HCT116 (cell line): ENCODE measurements around the gene SPAG6. TPM values are rescaled to one million over a fixed set of nuclear protein-coding genes. Genes with fewer than 3 reads are reported as not detected.

Experiments used
- ATAC-seq: fragments of 200-7000 bp; cut with Tn5 transposase; 2 replicates; pipeline ENCODE4 v1.9.1; 2020; ENCODE audit warnings: mild to moderate bottlenecking, moderate library complexity
- BruUV-seq: library from RNA; stranded (reverse); fragments of 400-500 nt; replicated peaks from 2 replicates; lab custom pipeline; 2021; lab: Mats Ljungman, UMichigan
- CTCF ChIA-PET: fragments of 300-600 bp; sonication (Branson Sonifier 250); formaldehyde crosslinking; loops from one replicate; lab custom pipeline; 2021; ENCODE audit warnings: antibody characterized with exemption; lab: Charles Lee
- POLR2A ChIA-PET: fragments of 300-600, 350-600 bp; sonication (Branson Sonifier 250); formaldehyde crosslinking; loops from one replicate; lab custom pipeline; 2021; ENCODE audit warnings: antibody characterized with exemption; lab: Charles Lee
- RAD21 ChIA-PET, 2 experiments: fragments of 300-600 bp; sonication (Branson Sonifier 250); formaldehyde crosslinking; loops; one replicate each; lab custom pipeline; 2023; ENCODE audit warnings: low total read pairs in 2 of 2; ENCODE audit not compliant: uncharacterized antibody in 2 of 2, unreplicated experiment in 2 of 2, low non-redundant PET in 1 of 2; lab: Charles Lee
- DNase-seq: peaks from one replicate; pipeline ENCODE4 v3.0.0-alpha.2; 2010; ENCODE audit warnings: low read depth, low spot score
- H2AFZ ChIP-seq: fragments of 200-600 bp; shearing (Covaris generic), sonication (generic); 2 replicates; pipeline ENCODE4 v1.6.1; 2017; ENCODE audit warnings: low read depth, mixed run types, mixed read lengths, antibody characterized with exemption, low read length; ENCODE audit not compliant: poor library complexity, severe bottlenecking
- H3K27ac ChIP-seq: 2 replicates; pipeline ENCODE4 v1.5.1; 2012; ENCODE audit warnings: low read depth, low read length
- H3K27me3 ChIP-seq: fragments of 200-600 bp; sonication (generic); 2 replicates; pipeline ENCODE4 v1.6.1; 2016; ENCODE audit warnings: mixed run types, low read length, mixed read lengths; ENCODE audit not compliant: insufficient read depth
- H3K36me3 ChIP-seq, 2 experiments: fragments of 200-500 bp in 1 of 2; fragments of 200-600 bp in 1 of 2; sonication (Bioruptor generic) in 1 of 2; sonication (generic) in 1 of 2; 2 replicates each; pipeline versions ENCODE4 v1.5.1 to v1.6.1; 2014 to 2016; ENCODE audit warnings: low read length in 2 of 2, inconsistent platforms in 1 of 2, mixed read lengths in 1 of 2, mixed run types in 1 of 2; ENCODE audit not compliant: insufficient read depth in 2 of 2, control insufficient read depth in 1 of 2
- H3K4me1 ChIP-seq, 2 experiments: fragments of 200-600 bp in 1 of 2; sonication (generic) in 1 of 2; 2 replicates each; pipeline versions ENCODE4 v1.5.1 to v1.6.1; 2012 to 2017; ENCODE audit warnings: low read length in 2 of 2, inconsistent platforms in 1 of 2, mild to moderate bottlenecking in 1 of 2, mixed read lengths in 1 of 2, mixed run types in 1 of 2, moderate library complexity in 1 of 2; ENCODE audit not compliant: insufficient read depth in 2 of 2, control insufficient read depth in 1 of 2
- H3K4me2 ChIP-seq: fragments of 200-600 bp; sonication (generic); 2 replicates; pipeline ENCODE4 v1.6.1; 2017; ENCODE audit warnings: mixed run types, low read length, mixed read lengths
- H3K4me3 ChIP-seq, 2 experiments: fragments of 200-600 bp in 1 of 2; sonication (generic) in 1 of 2; replicated peaks in 1 of 2; 2 replicates each; pipeline ENCODE4 v1.5.1; 2011 to 2016; ENCODE audit warnings: low read length in 2 of 2, control low read depth in 1 of 2, low read depth in 1 of 2, mild to moderate bottlenecking in 1 of 2, mixed read lengths in 1 of 2, mixed run types in 1 of 2
- H3K79me2 ChIP-seq: fragments of 200-600 bp; sonication (generic); 2 replicates; pipeline ENCODE4 v1.6.1; 2017; ENCODE audit warnings: mild to moderate bottlenecking, mixed run types, low read length, moderate library complexity, mixed read lengths; ENCODE audit not compliant: insufficient read depth
- H3K9ac ChIP-seq: fragments of 200-600 bp; sonication (generic); 2 replicates; pipeline ENCODE4 v1.6.1; 2016; ENCODE audit warnings: low read length, mixed read lengths
- H3K9me2 ChIP-seq: fragments of 200-600 bp; sonication (generic), shearing (Covaris generic); 2 replicates; pipeline ENCODE4 v1.6.1; 2017; ENCODE audit warnings: mixed run types, mild to moderate bottlenecking, moderate library complexity; ENCODE audit not compliant: insufficient read depth
- H3K9me3 ChIP-seq, 2 experiments: fragments of 200-500 bp in 1 of 2; fragments of 200-600 bp in 1 of 2; sonication (Bioruptor generic) in 1 of 2; sonication (generic) in 1 of 2; 2 replicates each; pipeline ENCODE4 v1.6.1; 2014 to 2017; ENCODE audit warnings: low read length in 2 of 2, mixed read lengths in 2 of 2, inconsistent platforms in 1 of 2, low read depth in 1 of 2, mild to moderate bottlenecking in 1 of 2, mixed run types in 1 of 2, moderate library complexity in 1 of 2; ENCODE audit not compliant: control insufficient read depth in 1 of 2, insufficient read depth in 1 of 2
- H4K20me1 ChIP-seq: fragments of 200-600 bp; sonication (generic), shearing (Covaris generic); 2 replicates; pipeline ENCODE4 v1.6.1; 2017; ENCODE audit warnings: mixed run types, mild to moderate bottlenecking, moderate library complexity; ENCODE audit not compliant: insufficient read depth
- ATF3 ChIP-seq: IDR thresholded peaks from 2 replicates; pipeline ENCODE4 v1.6.1; 2012
- CBX3 ChIP-seq: IDR thresholded peaks from 2 replicates; pipeline ENCODE4 v1.6.1; 2012; ENCODE audit warnings: low read depth
- CEBPB ChIP-seq: IDR thresholded peaks from 2 replicates; pipeline ENCODE4 v1.6.1; 2012; ENCODE audit warnings: low read depth
- CTCF ChIP-seq, 3 experiments: fragments of 200-600 bp in 1 of 3; sonication (generic) in 1 of 3; IDR thresholded peaks in 2 of 3; conservative IDR thresholded peaks in 1 of 3; 2 replicates each; pipeline ENCODE4 v1.5.1; 2012 to 2017; ENCODE audit warnings: low read depth in 2 of 3, low read length in 2 of 3, antibody characterized with exemption in 1 of 3, borderline replicate concordance in 1 of 3, control low read depth in 1 of 3, mild to moderate bottlenecking in 1 of 3, mixed read lengths in 1 of 3, mixed run types in 1 of 3, moderate library complexity in 1 of 3; ENCODE audit not compliant: insufficient read depth in 1 of 3
- EGR1 ChIP-seq: IDR thresholded peaks from 2 replicates; pipeline ENCODE4 v1.6.1; 2012; ENCODE audit warnings: low read depth
- EZH2 ChIP-seq: fragments of 200-600 bp; sonication (generic); IDR thresholded peaks from 2 replicates; pipeline ENCODE4 v1.6.1; 2017; ENCODE audit warnings: antibody characterized with exemption, mixed run types
- FOSL1 ChIP-seq: IDR thresholded peaks from 2 replicates; pipeline ENCODE4 v1.6.1; 2012; ENCODE audit warnings: low read depth
- JUND ChIP-seq: IDR thresholded peaks from 2 replicates; pipeline ENCODE4 v1.6.1; 2012
- POLR2AphosphoS5 ChIP-seq: IDR thresholded peaks from 2 replicates; pipeline ENCODE4 v1.6.1; 2011; ENCODE audit warnings: mild to moderate bottlenecking, low read depth, low read length, moderate library complexity
- RAD21 ChIP-seq: IDR thresholded peaks from 2 replicates; pipeline ENCODE4 v1.6.1; 2012; ENCODE audit warnings: low read depth, mild to moderate bottlenecking
- REST ChIP-seq: IDR thresholded peaks from 2 replicates; pipeline ENCODE4 v1.6.1; 2012; ENCODE audit warnings: low read depth
- SIN3A ChIP-seq: IDR thresholded peaks from 2 replicates; pipeline ENCODE4 v1.6.1; 2012; ENCODE audit warnings: low read depth
- TCF7L2 ChIP-seq: IDR thresholded peaks from 2 replicates; pipeline ENCODE4 v1.7.0; 2011; ENCODE audit warnings: borderline replicate concordance, inconsistent platforms; ENCODE audit not compliant: insufficient read depth, insufficient read length; ENCODE audit errors: extremely low read depth
- YY1 ChIP-seq: IDR thresholded peaks from 2 replicates; pipeline ENCODE4 v1.6.1; 2011; ENCODE audit warnings: low read length, low read depth, moderate library complexity, mild to moderate bottlenecking; ENCODE audit not compliant: insufficient replicate concordance; ENCODE audit errors: extremely low read depth
- ZBTB33 ChIP-seq: IDR thresholded peaks from 2 replicates; pipeline ENCODE4 v1.6.1; 2011; ENCODE audit warnings: mild to moderate bottlenecking, low read length, moderate library complexity; ENCODE audit not compliant: insufficient replicate concordance; ENCODE audit errors: extremely low read depth
- ZFX ChIP-seq: fragments of 450-650 bp; IDR thresholded peaks from 2 replicates; pipeline ENCODE4 v1.6.1; 2017
- ZNF274 ChIP-seq: fragments of 200-500 bp; sonication (Bioruptor generic); IDR thresholded peaks from 2 replicates; pipeline ENCODE4 v1.6.1; 2014; ENCODE audit warnings: mild to moderate bottlenecking, low read depth, low read length, inconsistent platforms
- intact Hi-C: fragments of 100-400 bp; cut with micrococcal nuclease; formaldehyde crosslinking; loops from 2 replicates; pipeline ENCODE4 v1.10.0; 2022
- total RNA-seq: library from RNA; stranded (reverse); gene quantifications from one replicate; pipeline ENCODE4 v1.2.1, GENCODE V29; 2021; ENCODE audit not compliant: unreplicated experiment

SPAG6 gene
- total RNA-seq, 1 experiment from 2014 or later = not detected

GRCh38 chr10:22368402-22368801 is 23.1 kb downstream of the SPAG6 start:
- ATAC-seq (no peak), DNase-seq (no peak)
- H3K4me3 ChIP-seq = no peak overlapping the region
- no peaks in the 10 kb centered on the region for H3K79me2 ChIP-seq
- ChIA-PET RAD21 (no interaction called here), POLR2A (no interaction called here), CTCF (no interaction called here)
- no peak overlapping the region for H3K4me2 ChIP-seq
- no peaks in the 10 kb centered on the region for H4K20me1 ChIP-seq
- H3K9me2 ChIP-seq = no peaks in the 10 kb centered on the region; the same call in 1 of the 2 replicates
- H3K36me3 ChIP-seq = no peaks in the 10 kb centered on the region
- H3K27ac ChIP-seq = no peak overlapping the region
- no peaks in the 10 kb centered on the region for H3K27me3 ChIP-seq
- H3K4me1 ChIP-seq = no peaks in the 10 kb centered on the region
- intact Hi-C loops = no loop called here
- no peak overlapping the region for H3K9ac ChIP-seq
- H3K9me3 ChIP-seq = no peaks in the 10 kb centered on the region
- BruUV-seq = no TSS peak
- no peak for TF ChIP-seq FOSL1
- TF ChIP-seq ZFX = no peak
- TF ChIP-seq CEBPB = no peak
- TF ChIP-seq CTCF (IDR thresholded peaks at IDR 0.05 in 2 of 3, conservative IDR thresholded peaks at IDR 0.05 in 1 of 3; ENCODE audit: borderline replicate concordance in 1 of 3, insufficient read depth in 1 of 3, low read depth in 2 of 3, low read length in 2 of 3) = no peak
- no peak for TF ChIP-seq CBX3
- TF ChIP-seq ATF3 = no peak
- no peak for TF ChIP-seq ZNF274
- no peak for TF ChIP-seq YY1
- TF ChIP-seq EGR1 = no peak
- no peak for TF ChIP-seq TCF7L2
- TF ChIP-seq REST = no peak
- no peak for TF ChIP-seq SIN3A
- TF ChIP-seq RAD21 = no peak
- no peak for TF ChIP-seq ZBTB33
- TF ChIP-seq JUND = no peak
- TF ChIP-seq POLR2AphosphoS5 = no peak
- no peak for TF ChIP-seq EZH2
- TF ChIP-seq, all 23 proteins: peak for 0
- H2AFZ ChIP-seq = no peak overlapping the region
